ENCODE measurements around the gene MEP1A. TPM values are rescaled to one million over a fixed set of nuclear protein-coding genes. Genes with fewer than 3 reads are reported as not detected.

MEP1A gene
- total RNA-seq, 4 donors from 2014 or later = not detected

DNA sequence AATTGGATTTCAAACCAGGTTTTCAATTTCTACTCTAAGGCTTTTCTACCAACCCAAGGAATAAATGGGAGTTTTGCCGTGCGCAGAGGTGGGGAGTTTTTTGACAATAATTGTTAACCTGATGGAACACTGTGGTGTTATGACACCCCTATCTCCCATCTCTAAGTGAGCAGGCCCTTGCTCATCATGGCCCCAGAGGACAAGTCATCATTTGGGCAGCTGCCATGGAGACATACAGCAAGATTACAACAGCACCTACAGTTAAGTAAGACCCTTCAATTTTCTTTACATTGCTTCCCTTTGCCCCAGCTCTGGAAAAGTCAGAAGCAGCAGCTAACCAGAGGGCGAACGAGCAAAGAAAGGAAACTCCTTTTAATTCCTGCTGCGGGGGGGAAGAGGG is 74.2 kb downstream of the MEP1A start:
- no peak overlapping the region for H3K4me3 ChIP-seq
- no peak for ATAC-seq
- no peaks in the 10 kb centered on the region for H3K9me3 ChIP-seq
- no peak overlapping the region for H3K27ac ChIP-seq
- H3K4me1 ChIP-seq = no peaks in the 10 kb centered on the region
- TF ChIP-seq, protein P1, sequence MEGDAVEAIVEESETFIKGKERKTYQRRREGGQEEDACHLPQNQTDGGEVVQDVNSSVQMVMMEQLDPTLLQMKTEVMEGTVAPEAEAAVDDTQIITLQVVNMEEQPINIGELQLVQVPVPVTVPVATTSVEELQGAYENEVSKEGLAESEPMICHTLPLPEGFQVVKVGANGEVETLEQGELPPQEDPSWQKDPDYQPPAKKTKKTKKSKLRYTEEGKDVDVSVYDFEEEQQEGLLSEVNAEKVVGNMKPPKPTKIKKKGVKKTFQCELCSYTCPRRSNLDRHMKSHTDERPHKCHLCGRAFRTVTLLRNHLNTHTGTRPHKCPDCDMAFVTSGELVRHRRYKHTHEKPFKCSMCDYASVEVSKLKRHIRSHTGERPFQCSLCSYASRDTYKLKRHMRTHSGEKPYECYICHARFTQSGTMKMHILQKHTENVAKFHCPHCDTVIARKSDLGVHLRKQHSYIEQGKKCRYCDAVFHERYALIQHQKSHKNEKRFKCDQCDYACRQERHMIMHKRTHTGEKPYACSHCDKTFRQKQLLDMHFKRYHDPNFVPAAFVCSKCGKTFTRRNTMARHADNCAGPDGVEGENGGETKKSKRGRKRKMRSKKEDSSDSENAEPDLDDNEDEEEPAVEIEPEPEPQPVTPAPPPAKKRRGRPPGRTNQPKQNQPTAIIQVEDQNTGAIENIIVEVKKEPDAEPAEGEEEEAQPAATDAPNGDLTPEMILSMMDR (IDR thresholded peaks at IDR 0.05) = no peak
- TF ChIP-seq POLR2AphosphoS5 (IDR thresholded peaks at IDR 0.05) (no peak), POLR2A (IDR thresholded peaks at IDR 0.05) (no peak), EP300 (IDR thresholded peaks at IDR 0.05) (no peak)
- H3K27me3 ChIP-seq = no peaks in the 10 kb centered on the region
- H3K36me3 ChIP-seq = no peaks in the 10 kb centered on the region
- WGBS, 2 donors (ENCODE audit: low coverage in 1 of 2) = 72 to 80% methylated on average over 5 of the region's 5 CpGs

DNA sequence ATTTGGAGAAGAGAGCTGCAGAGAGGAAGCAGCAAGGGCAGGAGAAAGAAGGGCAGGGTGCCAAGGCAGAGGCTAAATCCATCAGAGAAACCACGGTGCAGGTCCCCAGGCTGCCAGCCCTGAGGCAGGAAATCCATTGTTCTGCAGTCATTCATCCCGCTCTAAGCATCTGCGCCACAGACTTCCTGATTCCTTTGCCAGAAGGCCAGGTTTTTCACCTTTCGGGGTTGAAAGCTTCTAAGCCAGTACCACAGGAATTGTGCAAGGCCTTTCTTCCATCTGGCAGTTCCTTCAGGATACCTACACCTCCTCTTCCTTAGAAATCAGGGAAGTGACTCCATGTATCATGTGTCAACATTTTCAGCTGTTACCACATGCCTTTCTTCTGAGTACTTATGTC is 82.9 kb downstream of the MEP1A start:
- no peak for ATAC-seq
- Histone ChIP-seq H3K4me1 (no peaks in the 10 kb centered on the region), H3K4me3 (no peak overlapping the region), H3K27ac (no peak overlapping the region), H3K36me3 (no peaks in the 10 kb centered on the region), H3K27me3 (no peaks in the 10 kb centered on the region), H3K9me3 (peaks cover 0 to 1% (median 0%) of the 10 kb centered on the region in 3 donors)
- 50 to 64% methylated on average over 2 to 4 of the region's 4 CpGs for WGBS, 2 donors (ENCODE audit: low coverage in 1 of 2)
- TF ChIP-seq, protein P1 (IDR thresholded peaks at IDR 0.05) = no peak
- no peak for TF ChIP-seq POLR2A (IDR thresholded peaks at IDR 0.05)
- TF ChIP-seq EP300 (IDR thresholded peaks at IDR 0.05) = no peak
- TF ChIP-seq POLR2AphosphoS5 (IDR thresholded peaks at IDR 0.05) = no peak

GRCh38 chr6:46879003-46879402 is 85.8 kb downstream of the MEP1A start:
- no peak for ATAC-seq
- H3K9me3 ChIP-seq = peaks cover 0 to 1% (median 0%) of the 10 kb centered on the region in 3 donors
- no peak overlapping the region for H3K4me3 ChIP-seq
- WGBS, 2 donors (ENCODE audit: low coverage in 1 of 2) = 91% methylated on average over 5 of the region's 5 CpGs
- H3K4me1 ChIP-seq = no peaks in the 10 kb centered on the region
- TF ChIP-seq, protein P1 (IDR thresholded peaks at IDR 0.05) = no peak
- H3K36me3 ChIP-seq = no peaks in the 10 kb centered on the region
- H3K27ac ChIP-seq = no peak overlapping the region
- no peaks in the 10 kb centered on the region for H3K27me3 ChIP-seq

DNA sequence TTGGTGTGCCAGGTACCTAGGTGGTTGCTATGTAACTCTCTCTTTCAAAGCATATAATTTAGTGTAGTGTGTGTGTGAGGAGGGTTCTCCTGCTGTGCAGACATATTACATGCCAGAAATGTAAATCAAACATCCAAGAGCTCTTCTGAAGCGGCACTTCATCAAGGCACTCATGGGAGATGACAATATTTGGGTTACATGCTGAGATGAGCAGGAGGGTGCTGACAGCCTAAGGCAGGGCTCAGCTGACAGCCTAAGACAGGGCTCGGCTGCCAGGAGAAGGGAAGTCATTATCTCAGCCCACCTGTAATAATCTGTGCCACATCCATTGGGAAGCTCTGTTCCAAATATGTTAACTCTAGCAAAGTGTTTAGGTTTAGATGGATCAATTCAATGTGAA is 89.5 kb downstream of the MEP1A start:
- no peaks in the 10 kb centered on the region for H3K36me3 ChIP-seq
- 14 to 40% methylated on average over 1 of the region's 2 CpGs for WGBS, 2 donors (ENCODE audit: low coverage in 1 of 2)
- ATAC-seq = no peak

GRCh38 chr6:46888031-46888430 is 94.8 kb downstream of the MEP1A start:
- WGBS, 2 donors (ENCODE audit: low coverage in 1 of 2) = 50 to 54% methylated on average over 3 of the region's 3 CpGs
- Histone ChIP-seq H3K27me3 (no peaks in the 10 kb centered on the region), H3K27ac (no peak overlapping the region), H3K4me1 (no peaks in the 10 kb centered on the region), H3K9me3 (no peaks in the 10 kb centered on the region), H3K4me3 (no peak overlapping the region), H3K36me3 (no peaks in the 10 kb centered on the region)
- no peak for TF ChIP-seq POLR2A (IDR thresholded peaks at IDR 0.05)
- TF ChIP-seq POLR2AphosphoS5 (IDR thresholded peaks at IDR 0.05) = no peak
- TF ChIP-seq EP300 (IDR thresholded peaks at IDR 0.05) = no peak
- TF ChIP-seq, protein P1 (IDR thresholded peaks at IDR 0.05) = no peak
- no peak for ATAC-seq

More for the DNA sequence above, 89.5 kb downstream of the MEP1A start:
- no peak overlapping the region for H3K4me3 ChIP-seq
- no peak overlapping the region for H3K27ac ChIP-seq
- H3K27me3 ChIP-seq = no peaks in the 10 kb centered on the region
- TF ChIP-seq, protein P1 (IDR thresholded peaks at IDR 0.05) = no peak
- TF ChIP-seq POLR2A (IDR thresholded peaks at IDR 0.05) (no peak), EP300 (IDR thresholded peaks at IDR 0.05) (no peak), POLR2AphosphoS5 (IDR thresholded peaks at IDR 0.05) (no peak)
- H3K9me3 ChIP-seq = peaks cover 0 to 1% (median 0%) of the 10 kb centered on the region in 3 donors
- H3K4me1 ChIP-seq = no peaks in the 10 kb centered on the region

Measured in gastroesophageal sphincter (tissue), 4 donors.